ENCODE results near the gene GABPB1.

DNA sequence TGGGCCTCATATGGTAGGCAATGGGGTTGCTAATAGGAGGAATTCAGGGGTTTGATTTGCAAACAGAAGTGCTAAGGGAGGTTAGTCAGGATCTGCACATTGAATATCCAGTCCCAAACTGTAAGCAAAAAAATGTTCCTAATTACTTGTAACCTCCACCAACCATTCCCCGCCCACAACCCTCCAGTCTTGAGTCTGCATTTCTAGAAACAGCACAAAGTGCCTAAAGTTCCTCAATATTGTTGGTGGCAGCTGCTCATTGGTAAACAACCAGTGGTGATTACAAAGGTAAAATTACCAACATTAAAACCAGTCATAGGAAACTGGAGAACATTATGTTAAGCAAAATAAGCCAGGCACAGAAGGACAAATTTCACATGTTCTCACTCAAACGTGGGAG lies 108.4 kb downstream of the GABPB1 start:
- TF ChIP-seq POLR2A (IDR thresholded peaks at IDR 0.05) (no peak), CTCF (IDR thresholded peaks at IDR 0.05) (no peak)
